Suppressor macrophage treated with lipopolysaccharide for 1 hour (primary cell): Measurements from ENCODE around the gene SMG5.
A peak's percentile ranks its signal among the peaks of the same experiment; 100 is the strongest.

Experiments used
- DNase-seq, 3 donors: peaks; one replicate each; pipeline ENCODE4 v3.0.0-alpha.2; 2020 to 2022

SMG5 gene

GRCh38 chr1:156213644-156213966 lies 69.0 kb downstream of the SMG5 start:
- DNase-seq = no peak

DNA sequence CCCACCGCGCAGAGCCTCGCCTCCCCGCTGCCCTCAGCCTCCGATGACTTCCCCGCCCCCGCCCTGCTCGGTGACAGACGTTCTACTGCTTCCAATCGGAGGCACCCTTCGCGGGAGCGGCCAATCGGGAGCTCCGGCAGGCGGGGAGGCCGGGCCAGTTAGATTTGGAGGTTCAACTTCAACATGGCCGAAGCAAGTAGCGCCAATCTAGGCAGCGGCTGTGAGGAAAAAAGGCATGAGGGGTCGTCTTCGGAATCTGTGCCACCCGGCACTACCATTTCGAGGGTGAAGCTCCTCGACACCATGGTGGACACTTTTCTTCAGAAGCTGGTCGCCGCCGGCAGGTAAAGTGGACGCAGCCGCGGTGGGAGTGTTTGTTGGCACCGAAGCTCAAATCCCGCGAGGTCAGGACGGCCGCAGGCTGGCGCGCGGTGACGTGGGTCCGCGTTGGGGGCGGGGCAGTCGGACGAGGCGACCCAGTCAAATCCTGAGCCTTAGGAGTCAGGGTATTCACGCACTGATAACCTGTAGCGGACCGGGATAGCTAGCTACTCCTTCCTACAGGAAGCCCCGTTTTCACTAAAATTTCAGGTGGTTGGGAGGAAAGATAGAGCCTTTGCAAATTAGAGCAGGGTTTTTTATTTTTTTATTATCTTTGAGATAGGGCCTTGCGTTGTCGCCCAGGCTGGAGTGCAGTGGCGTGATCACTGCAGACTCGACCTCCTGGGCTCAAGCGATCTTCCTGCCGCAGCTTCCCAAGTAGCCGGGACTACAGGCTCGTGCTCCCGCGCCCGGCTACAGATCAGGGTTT lies 69.6 kb downstream of the SMG5 start, which contains the start of gene PMF1:
Gene PMF1, plus strand, starts transcription at position 175 of the 811 bp plus-strand sequence. Its CDS starts 9 bp downstream, at position 184.
- DNase-seq = peak; percentile 96 to 98 (median 98)

DNA sequence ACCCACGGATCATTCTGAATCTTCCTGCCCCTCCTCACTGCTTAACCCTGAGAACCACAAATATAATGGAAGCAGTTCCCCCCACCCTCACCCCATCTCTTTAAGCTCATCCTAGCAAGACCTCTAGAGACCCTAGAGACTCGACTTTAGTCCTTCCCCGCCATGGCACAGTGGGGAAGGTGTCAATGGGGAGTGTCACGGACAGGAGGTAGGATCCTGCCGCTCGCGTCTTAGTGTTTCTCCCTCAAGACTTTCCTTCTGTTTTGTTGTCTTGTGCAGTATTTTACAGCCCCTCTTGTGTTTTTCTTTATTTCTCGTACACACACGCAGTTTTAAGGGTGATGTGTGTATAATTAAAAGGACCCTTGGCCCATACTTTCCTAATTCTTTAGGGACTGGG lies 70.5 kb downstream of the SMG5 start:
- no peak for DNase-seq

DNA sequence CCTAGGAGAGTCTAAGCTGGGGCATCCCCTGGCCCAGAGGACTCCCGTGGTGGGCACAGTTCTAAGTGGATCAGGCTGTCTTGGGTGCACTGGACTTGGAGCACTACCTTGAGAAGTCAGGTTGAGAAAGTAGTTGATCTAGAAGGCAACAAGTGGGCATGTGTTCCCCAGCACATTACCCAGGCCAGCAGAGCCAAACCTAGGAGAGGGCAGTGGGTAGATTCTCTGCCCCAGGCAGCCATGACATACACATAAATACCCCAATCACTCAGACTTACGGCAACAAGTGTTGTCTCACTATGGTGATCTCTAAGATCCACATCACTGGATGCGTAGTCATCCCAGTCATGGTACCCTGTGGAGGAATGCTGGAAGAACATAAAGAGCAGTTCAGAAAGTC lies 71.4 kb downstream of the SMG5 start:
- no peak for DNase-seq

GRCh38 chr1:156204686-156205085 lies 77.9 kb downstream of the SMG5 start:
- no peak for DNase-seq

DNA sequence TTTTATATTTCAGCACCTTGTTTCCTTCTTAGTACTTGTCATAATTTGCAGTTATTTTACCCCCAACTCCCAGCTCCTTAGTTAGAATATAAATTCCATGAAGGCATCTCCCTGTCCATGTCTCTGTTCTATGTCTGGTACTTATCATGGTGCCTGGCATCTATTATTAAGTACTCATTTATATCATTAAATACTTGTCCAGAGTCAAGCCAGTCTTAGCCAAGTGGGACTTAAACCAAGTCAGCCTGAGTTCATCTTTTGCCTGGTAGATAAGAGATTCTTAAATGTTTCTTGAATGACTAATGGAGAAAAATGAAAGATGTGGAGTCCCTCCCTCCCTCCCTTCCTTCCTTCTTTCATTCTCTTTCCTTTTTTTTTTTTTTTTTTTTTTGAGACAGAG lies 79.3 kb downstream of the SMG5 start:
- DNase-seq = no peak

GRCh38 chr1:156200044-156200443 lies 82.6 kb downstream of the SMG5 start:
- DNase-seq = no peak
